H9 (cell line): ENCODE results near the gene TET3. TPM values are rescaled to one million over a fixed set of nuclear protein-coding genes. Genes with fewer than 3 reads are reported as not detected.

Experiments used
- DNase-seq: peaks from one replicate; pipeline ENCODE4 v3.0.0-alpha.2; 2017
- H2AFZ ChIP-seq: one replicate; pipeline ENCODE4 v1.6.1; 2013; ENCODE audit warnings: mild to moderate bottlenecking, low read length, control low read depth, moderate library complexity
- H2AK5ac ChIP-seq: 2 replicates; pipeline ENCODE4 v1.6.1; 2013; ENCODE audit warnings: low read length, control low read depth, mixed read lengths; ENCODE audit not compliant: insufficient read length
- H2BK120ac ChIP-seq: one replicate; pipeline ENCODE4 v1.6.1; 2013; ENCODE audit warnings: low read depth, mild to moderate bottlenecking, low read length, control low read depth, inconsistent platforms; ENCODE audit not compliant: poor library complexity, severe bottlenecking
- H2BK12ac ChIP-seq: 2 replicates; pipeline ENCODE4 v1.6.1; 2013; ENCODE audit warnings: low read length, control low read depth, mixed read lengths, low read depth; ENCODE audit not compliant: insufficient read length
- H2BK15ac ChIP-seq: 2 replicates; pipeline ENCODE4 v1.6.1; 2013; ENCODE audit warnings: low read depth, low read length, control low read depth
- H2BK20ac ChIP-seq: one replicate; pipeline ENCODE4 v1.6.1; 2013; ENCODE audit warnings: low read depth, mild to moderate bottlenecking, low read length, control low read depth, inconsistent platforms; ENCODE audit not compliant: poor library complexity, severe bottlenecking
- H2BK5ac ChIP-seq: 2 replicates; pipeline ENCODE4 v1.6.1; 2013; ENCODE audit warnings: low read length, control low read depth, mixed read lengths; ENCODE audit not compliant: insufficient read length
- H3K14ac ChIP-seq: 2 replicates; pipeline ENCODE4 v1.6.1; 2013; ENCODE audit warnings: low read length, control low read depth; ENCODE audit not compliant: insufficient read depth
- H3K18ac ChIP-seq: 2 replicates; pipeline ENCODE4 v1.6.1; 2013; ENCODE audit warnings: low read depth, mild to moderate bottlenecking, mixed read lengths, low read length, control low read depth; ENCODE audit not compliant: insufficient read length
- H3K23ac ChIP-seq: 2 replicates; pipeline ENCODE4 v1.6.1; 2013; ENCODE audit warnings: low read length, control low read depth, mixed read lengths, low read depth; ENCODE audit not compliant: insufficient read length
- H3K23me2 ChIP-seq: 2 replicates; pipeline ENCODE4 v1.6.1; 2013; ENCODE audit warnings: low read depth, mild to moderate bottlenecking, mixed read lengths, low read length, control low read depth; ENCODE audit not compliant: insufficient read length, poor library complexity, severe bottlenecking
- H3K27ac ChIP-seq: 2 replicates; pipeline ENCODE4 v1.5.1; 2013; ENCODE audit warnings: low read length, control low read depth, mixed read lengths, low read depth; ENCODE audit not compliant: insufficient read length
- H3K27me3 ChIP-seq: 2 replicates; pipeline ENCODE4 v1.6.1; 2013; ENCODE audit warnings: low read length, control low read depth, inconsistent platforms; ENCODE audit not compliant: insufficient read depth
- H3K4ac ChIP-seq: 2 replicates; pipeline ENCODE4 v1.6.1; 2013; ENCODE audit warnings: low read depth, mild to moderate bottlenecking, control low read depth, inconsistent platforms, low read length, moderate library complexity
- H3K4me1 ChIP-seq: 2 replicates; pipeline ENCODE4 v1.6.1; 2013; ENCODE audit warnings: low read length, control low read depth, inconsistent platforms; ENCODE audit not compliant: insufficient read depth
- H3K4me2 ChIP-seq: 2 replicates; pipeline ENCODE4 v1.6.1; 2013; ENCODE audit warnings: low read length, control low read depth, mixed read lengths; ENCODE audit not compliant: insufficient read length, insufficient read depth
- H3K56ac ChIP-seq: 2 replicates; pipeline ENCODE4 v1.6.1; 2013; ENCODE audit warnings: low read depth, mild to moderate bottlenecking, mixed read lengths, low read length, control low read depth; ENCODE audit not compliant: insufficient read length
- H3K79me1 ChIP-seq: 2 replicates; pipeline ENCODE4 v1.6.1; 2013; ENCODE audit warnings: low read depth, mild to moderate bottlenecking, moderate library complexity, low read length, control low read depth, inconsistent platforms; ENCODE audit not compliant: insufficient read depth, poor library complexity, severe bottlenecking
- H3K79me2 ChIP-seq: 2 replicates; pipeline ENCODE4 v1.6.1; 2013; ENCODE audit warnings: low read length, control low read depth, inconsistent platforms; ENCODE audit not compliant: insufficient read depth
- H3K9ac ChIP-seq: 2 replicates; pipeline ENCODE4 v1.6.1; 2013; ENCODE audit warnings: low read length, control low read depth, mixed read lengths; ENCODE audit not compliant: insufficient read length; ENCODE audit errors: extremely low read depth
- H3K9me3 ChIP-seq: one replicate; pipeline ENCODE4 v1.6.1; 2013; ENCODE audit warnings: low read depth, low read length, inconsistent platforms; ENCODE audit not compliant: control insufficient read depth
- H3T11ph ChIP-seq: one replicate; pipeline ENCODE4 v1.6.1; 2013; ENCODE audit warnings: mild to moderate bottlenecking, low read length, control low read depth, inconsistent platforms
- H4K20me1 ChIP-seq: one replicate; pipeline ENCODE4 v1.6.1; 2013; ENCODE audit not compliant: control insufficient read depth, insufficient read length, insufficient read depth
- H4K5ac ChIP-seq: 2 replicates; pipeline ENCODE4 v1.6.1; 2013; ENCODE audit warnings: low read depth, mild to moderate bottlenecking, mixed read lengths, low read length, control low read depth; ENCODE audit not compliant: insufficient read length
- H4K8ac ChIP-seq: replicated peaks from 2 replicates; pipeline ENCODE4 v1.6.1; 2013; ENCODE audit warnings: low read length, control low read depth, mixed read lengths, low read depth; ENCODE audit not compliant: insufficient read length
- H4K91ac ChIP-seq: 2 replicates; pipeline ENCODE4 v1.6.1; 2013; ENCODE audit warnings: low read depth, mild to moderate bottlenecking, moderate library complexity, mixed read lengths, low read length, control low read depth; ENCODE audit not compliant: insufficient read length
- H3K27ac Mint-ChIP-seq, 3 experiments: 2 replicates in 2 of 3; 3 replicates in 1 of 3; pipeline ENCODE4 v1.8.0; 2020 to 2021; ENCODE audit warnings: mixed read lengths in 3 of 3, mild to moderate bottlenecking in 1 of 3, moderate library complexity in 1 of 3
- H3K27me3 Mint-ChIP-seq: 2 replicates; pipeline ENCODE4 v1.8.0; 2021; ENCODE audit warnings: low read depth, mild to moderate bottlenecking, moderate library complexity, mixed read lengths
- H3K36me3 Mint-ChIP-seq, 3 experiments: 2 replicates in 2 of 3; 3 replicates in 1 of 3; pipeline ENCODE4 v1.8.0; 2020 to 2021; ENCODE audit warnings: low read depth in 3 of 3, mixed read lengths in 3 of 3; ENCODE audit not compliant: insufficient read depth in 1 of 3
- H3K4me1 Mint-ChIP-seq, 2 experiments: 2 replicates each; pipeline ENCODE4 v1.8.0; 2020; ENCODE audit warnings: mixed read lengths in 2 of 2
- H3K4me3 Mint-ChIP-seq, 2 experiments: 2 replicates in 1 of 2; 3 replicates in 1 of 2; pipeline ENCODE4 v1.8.0; 2020 to 2021; ENCODE audit warnings: mild to moderate bottlenecking in 2 of 2, mixed read lengths in 2 of 2, moderate library complexity in 1 of 2
- H3K9me3 Mint-ChIP-seq, 2 experiments: 2 replicates in 1 of 2; 3 replicates in 1 of 2; pipeline ENCODE4 v1.8.0; 2020; ENCODE audit warnings: mild to moderate bottlenecking in 2 of 2, mixed read lengths in 2 of 2, moderate library complexity in 1 of 2
- CTCF ChIP-seq: fragments of 200-600 bp; sonication (generic); conservative IDR thresholded peaks from 3 replicates; pipeline ENCODE4 v1.8.0; 2021; ENCODE audit warnings: antibody characterized with exemption, mild to moderate bottlenecking
- WGBS: extraction: QIAGEN DNeasy Blood & Tissue Kit; methylation state at CpG from one replicate; pipeline ENCODE4 v1.1.7; 2013; ENCODE audit warnings: missing lambda C conversion rate, low lambda C conversion rate, mixed read lengths; ENCODE audit not compliant: insufficient read length; ENCODE audit errors: extremely low coverage; 5-methylcytosine and 5-hydroxymethylcytosine counted together
- total RNA-seq: library from RNA; stranded (reverse); gene quantifications from 2 replicates; pipeline ENCODE4 v1.2.1, GENCODE V29; 2021

The TET3 gene
- total RNA-seq, 1 experiment from 2014 or later: 24.7 TPM

GRCh38 chr2:73971722-73972121 is 13.0 kb upstream of the TET3 start:
- no peak overlapping the region for H2BK12ac ChIP-seq
- H4K91ac ChIP-seq: no peak overlapping the region
- no peaks in the 10 kb centered on the region for H3K23me2 ChIP-seq
- no peak overlapping the region for H2AFZ ChIP-seq
- no peak overlapping the region for H3K4me2 ChIP-seq
- no peak overlapping the region for H2BK5ac ChIP-seq
- no peak overlapping the region for H3K4me3 Mint-ChIP-seq
- no peak overlapping the region for H3K4ac ChIP-seq
- no peak overlapping the region for H2BK20ac ChIP-seq
- no peak for DNase-seq
- no peak overlapping the region for H3K14ac ChIP-seq
- H3K79me1 ChIP-seq: no peaks in the 10 kb centered on the region
- no peaks in the 10 kb centered on the region for H3K79me2 ChIP-seq
- H4K8ac ChIP-seq: no peak overlapping the region
- WGBS: no CpG with 5 or more reads among the region's 3 CpGs
- H3K4me1 ChIP-seq: no peaks in the 10 kb centered on the region
- H3K9me3 ChIP-seq: no peaks in the 10 kb centered on the region
- no peaks in the 10 kb centered on the region for H3K27me3 ChIP-seq
- H3K4me1 Mint-ChIP-seq: peaks cover 14 to 19% of the 10 kb centered on the region in 2 experiments
- no peak overlapping the region for H3K27ac ChIP-seq
- H3T11ph ChIP-seq: no peak overlapping the region
- H2AK5ac ChIP-seq: no peak overlapping the region
- H3K27me3 Mint-ChIP-seq: peaks cover 17% of the 10 kb centered on the region
- no peak overlapping the region for H3K27ac Mint-ChIP-seq
- no peak overlapping the region for H2BK15ac ChIP-seq
- H3K9ac ChIP-seq: no peak overlapping the region
- H3K56ac ChIP-seq: no peak overlapping the region
- no peak overlapping the region for H3K23ac ChIP-seq
- no peak for TF ChIP-seq CTCF
- H4K5ac ChIP-seq: no peak overlapping the region
- no peaks in the 10 kb centered on the region for H3K9me3 Mint-ChIP-seq
- no peak overlapping the region for H2BK120ac ChIP-seq
- H4K20me1 ChIP-seq: no peaks in the 10 kb centered on the region
- H3K18ac ChIP-seq: no peak overlapping the region
- no peaks in the 10 kb centered on the region; a peak in 1 of 7 replicates for H3K36me3 Mint-ChIP-seq
